GM10266 (cell line): Measurements from ENCODE around the gene ZNF581.

Experiments
- DNase-seq: peaks from one replicate; pipeline ENCODE4 v3.0.0; 2012; ENCODE audit errors: extremely low spot score
- TF ChIP-seq, protein P1 (sequence below): IDR thresholded peaks from 2 replicates; pipeline ENCODE4 v1.5.1; 2012; ENCODE audit warnings: mild to moderate bottlenecking, low read depth; ENCODE audit not compliant: control insufficient read depth, insufficient read depth; ENCODE audit errors: missing control alignments

The ZNF581 gene

GRCh38 chr19:55648585-55649267 lies 5.3 kb downstream of the ZNF581 start:
- TF ChIP-seq, protein P1, sequence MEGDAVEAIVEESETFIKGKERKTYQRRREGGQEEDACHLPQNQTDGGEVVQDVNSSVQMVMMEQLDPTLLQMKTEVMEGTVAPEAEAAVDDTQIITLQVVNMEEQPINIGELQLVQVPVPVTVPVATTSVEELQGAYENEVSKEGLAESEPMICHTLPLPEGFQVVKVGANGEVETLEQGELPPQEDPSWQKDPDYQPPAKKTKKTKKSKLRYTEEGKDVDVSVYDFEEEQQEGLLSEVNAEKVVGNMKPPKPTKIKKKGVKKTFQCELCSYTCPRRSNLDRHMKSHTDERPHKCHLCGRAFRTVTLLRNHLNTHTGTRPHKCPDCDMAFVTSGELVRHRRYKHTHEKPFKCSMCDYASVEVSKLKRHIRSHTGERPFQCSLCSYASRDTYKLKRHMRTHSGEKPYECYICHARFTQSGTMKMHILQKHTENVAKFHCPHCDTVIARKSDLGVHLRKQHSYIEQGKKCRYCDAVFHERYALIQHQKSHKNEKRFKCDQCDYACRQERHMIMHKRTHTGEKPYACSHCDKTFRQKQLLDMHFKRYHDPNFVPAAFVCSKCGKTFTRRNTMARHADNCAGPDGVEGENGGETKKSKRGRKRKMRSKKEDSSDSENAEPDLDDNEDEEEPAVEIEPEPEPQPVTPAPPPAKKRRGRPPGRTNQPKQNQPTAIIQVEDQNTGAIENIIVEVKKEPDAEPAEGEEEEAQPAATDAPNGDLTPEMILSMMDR: no peak

GRCh38 chr19:55649268-55650125 lies 6.0 kb downstream of the ZNF581 start:
- no peak for DNase-seq
- TF ChIP-seq, protein P1: no peak

More at GRCh38 chr19:55648585-55649267, 5.3 kb downstream of the ZNF581 start:
- DNase-seq: no peak

GRCh38 chr19:55650126-55650557 lies 6.7 kb downstream of the ZNF581 start:
- TF ChIP-seq, protein P1: no peak
- DNase-seq: peak; percentile 66

GRCh38 chr19:55650602-55651230 lies 7.3 kb downstream of the ZNF581 start:
- TF ChIP-seq, protein P1: no peak
- no peak for DNase-seq

GRCh38 chr19:55651236-55651635 lies 7.8 kb downstream of the ZNF581 start:
- DNase-seq: no peak
- TF ChIP-seq, protein P1: no peak

DNA sequence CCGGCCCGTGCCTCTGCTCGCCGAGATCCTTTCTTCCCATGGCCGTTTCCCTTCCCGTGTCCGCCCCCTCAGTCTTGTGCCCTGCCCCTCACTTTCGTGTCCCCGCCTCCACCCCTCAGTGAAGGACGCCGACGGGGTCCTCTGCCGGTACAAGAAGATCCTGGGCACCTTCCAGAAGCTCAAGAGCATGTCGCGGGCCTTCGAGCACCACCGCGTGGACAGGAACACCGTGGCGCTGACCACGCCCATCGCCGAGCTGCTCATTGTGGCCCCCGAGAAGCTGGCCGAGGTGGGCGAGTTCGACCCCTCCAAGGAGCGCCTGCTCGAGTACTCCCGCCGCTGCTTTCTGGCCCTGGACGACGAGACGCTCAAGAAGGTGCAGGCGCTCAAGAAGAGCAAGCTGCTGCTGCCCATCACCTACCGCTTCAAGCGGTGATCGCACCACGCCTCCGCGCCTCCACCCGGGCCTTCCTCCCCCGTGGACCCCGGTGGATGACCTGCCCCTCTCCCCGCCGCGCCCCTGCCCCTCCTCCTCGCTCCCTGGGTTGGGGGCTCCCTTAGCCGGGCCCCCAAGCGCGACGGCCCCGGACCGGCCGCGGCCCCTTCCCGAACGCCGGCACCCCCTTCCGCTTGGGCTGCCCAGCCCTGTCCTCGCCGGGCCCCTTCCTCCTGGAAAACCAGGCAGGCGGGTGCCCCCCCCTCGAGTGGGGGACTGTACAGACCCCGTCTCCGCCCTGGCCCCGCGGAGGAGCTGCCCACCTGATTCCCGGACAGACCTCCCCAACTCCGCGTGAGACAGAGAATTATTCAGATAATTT lies 9.1 kb downstream of the ZNF581 start:
- DNase-seq: no peak
- TF ChIP-seq, protein P1: no peak
